Uterus (tissue), 4 donors: ENCODE data around the gene KRT7. TPM values are rescaled to one million over a fixed set of nuclear protein-coding genes. Genes with fewer than 3 reads are reported as not detected.
A peak's percentile ranks its signal among the peaks of the same experiment; 100 is the strongest.

Experiments
- DNase-seq, 2 donors: peaks; one replicate each; pipeline ENCODE4 v3.0.0-alpha.2; 2019 to 2020
- H3K27ac ChIP-seq, 2 donors: fragments of 200-600 bp; sonication (generic); 1 replicate in 1 of 2; 2 replicates in 1 of 2; pipeline ENCODE4 v1.5.1; 2016 to 2018
- H3K27me3 ChIP-seq, 2 donors: fragments of 200-600 bp; sonication (generic); one replicate each; pipeline ENCODE4 v1.5.1; 2018 to 2019; ENCODE audit warnings: control low read depth in 1 of 2
- H3K36me3 ChIP-seq, 2 donors: fragments of 200-600 bp; sonication (generic); one replicate each; pipeline ENCODE4 v1.5.1; 2019; ENCODE audit warnings: control low read depth in 1 of 2
- H3K4me1 ChIP-seq, 2 donors: fragments of 200-600 bp; sonication (generic); one replicate each; pipeline ENCODE4 v1.5.1; 2018 to 2019; ENCODE audit warnings: control low read depth in 1 of 2
- H3K4me3 ChIP-seq, 2 donors: fragments of 200-600 bp; sonication (generic); 1 replicate in 1 of 2; 2 replicates in 1 of 2; pipeline ENCODE4 v1.5.1; 2018 to 2019; ENCODE audit warnings: mild to moderate bottlenecking in 1 of 2
- H3K9me3 ChIP-seq, 2 donors: fragments of 200-600 bp; sonication (generic); one replicate each; pipeline ENCODE4 v1.5.1; 2019; ENCODE audit warnings: control low read depth in 1 of 2
- CTCF ChIP-seq, 4 experiments: fragments of 200-600 bp in 2 of 4; fragments of 450-650 bp in 2 of 4; sonication (generic) in 2 of 4; IDR thresholded peaks; one replicate each; pipeline ENCODE4 v1.5.1; 2016 to 2019; ENCODE audit warnings: antibody characterized with exemption in 4 of 4, mild to moderate bottlenecking in 2 of 4, moderate library complexity in 1 of 4
- POLR2A ChIP-seq, 2 donors: fragments of 450-650 bp; IDR thresholded peaks; one replicate each; pipeline ENCODE4 v1.6.1; 2016; ENCODE audit warnings: antibody characterized with exemption in 2 of 2, mild to moderate bottlenecking in 1 of 2, moderate library complexity in 1 of 2
- intact Hi-C: fragments of 100-400 bp; cut with DNase I; formaldehyde crosslinking; loops from one replicate; pipeline ENCODE4 v1.15.1; 2023; ENCODE audit warnings: low total_unique reads
- total RNA-seq, 4 donors: library from RNA; depleted of rRNA in 3 of 4; stranded (reverse); fragments of >200 nt in 3 of 4; gene quantifications; one replicate each; pipeline versions ENCODE4 v1.1.0 to v1.2.4, GENCODE V29; 2014 to 2023
- donor health status: DM: yes; HTN: yes; CAD: no.

Gene KRT7
- total RNA-seq, 4 donors from 2014 or later: 2.1 to 51.2 (median 5.1) TPM; not detected in 1

DNA sequence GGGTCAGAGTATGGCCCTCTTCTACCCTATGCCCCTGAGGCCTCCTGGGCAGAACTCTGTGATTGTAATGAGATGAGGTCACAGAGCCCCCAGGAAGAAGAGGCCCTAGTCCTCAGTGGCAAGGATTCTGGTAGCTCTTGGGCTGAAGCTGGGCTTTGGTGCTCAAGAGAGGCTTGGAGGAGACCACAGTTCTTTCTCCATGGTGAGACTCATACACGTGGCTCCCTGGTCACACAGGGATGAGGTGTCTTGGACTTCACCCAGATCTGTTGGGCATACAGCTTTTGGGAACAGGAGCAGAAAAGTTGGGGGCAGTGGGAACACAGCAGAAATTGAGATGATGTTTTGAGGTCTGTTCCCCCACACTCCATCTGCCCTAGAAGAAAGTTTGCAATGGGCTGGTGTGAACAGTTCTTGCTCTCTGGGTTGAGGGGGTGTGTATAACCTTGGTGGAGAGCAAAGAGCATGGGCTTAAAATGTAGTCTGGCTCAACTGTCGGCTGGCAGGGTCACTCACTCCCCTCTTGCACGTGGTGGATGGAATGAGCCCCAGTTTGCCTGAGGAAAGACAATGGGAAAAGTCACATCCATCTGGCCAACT is 41.6 kb downstream of the KRT7 start, which contains the start of gene KRT86:
TSS of gene KRT86 (plus strand) at position 125 of the 600 bp plus-strand sequence. CDS start 27,272 bp downstream, outside the sequence.
- no peaks in the 10 kb centered on the region for H3K27me3 ChIP-seq
- no peak for TF ChIP-seq POLR2A (IDR thresholded peaks at IDR 0.05)
- no peak for TF ChIP-seq CTCF (IDR thresholded peaks at IDR 0.05)
- no peaks in the 10 kb centered on the region for H3K4me1 ChIP-seq
- no peak within 1 kb of the TSS for H3K4me3 ChIP-seq
- H3K27ac ChIP-seq: no peak within 1 kb of the TSS
- H3K36me3 ChIP-seq: no peaks in the 10 kb centered on the region
- no peaks in the 10 kb centered on the region for H3K9me3 ChIP-seq
- intact Hi-C loops: no loop called here
- no peak for DNase-seq

DNA sequence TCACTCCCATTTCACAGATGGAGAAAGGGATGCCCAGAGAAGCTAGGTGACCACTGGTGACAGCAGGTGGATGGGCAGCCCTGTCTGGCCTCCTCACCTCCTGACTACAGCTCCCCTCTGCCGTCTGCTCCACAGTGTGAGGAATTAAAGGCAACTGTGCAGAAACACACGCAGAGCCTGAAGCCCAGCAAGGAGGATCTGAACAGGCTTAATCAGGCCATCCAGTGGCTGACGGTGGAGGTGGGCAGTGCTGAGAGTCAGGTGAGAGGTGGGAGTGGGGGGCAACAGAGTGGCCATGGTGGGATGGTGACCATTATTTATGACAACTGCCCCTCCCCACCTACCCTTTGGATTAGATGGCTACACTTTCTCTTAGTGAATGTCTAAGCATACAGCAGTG is 42.6 kb downstream of the KRT7 start:
- Histone ChIP-seq H3K9me3 (no peaks in the 10 kb centered on the region), H3K27ac (no peak overlapping the region), H3K27me3 (no peaks in the 10 kb centered on the region), H3K4me3 (no peak overlapping the region), H3K36me3 (no peaks in the 10 kb centered on the region), H3K4me1 (no peaks in the 10 kb centered on the region)
- intact Hi-C loops: no loop called here
- TF ChIP-seq CTCF (IDR thresholded peaks at IDR 0.05) (no peak), POLR2A (IDR thresholded peaks at IDR 0.05) (no peak)
- no peak for DNase-seq

DNA sequence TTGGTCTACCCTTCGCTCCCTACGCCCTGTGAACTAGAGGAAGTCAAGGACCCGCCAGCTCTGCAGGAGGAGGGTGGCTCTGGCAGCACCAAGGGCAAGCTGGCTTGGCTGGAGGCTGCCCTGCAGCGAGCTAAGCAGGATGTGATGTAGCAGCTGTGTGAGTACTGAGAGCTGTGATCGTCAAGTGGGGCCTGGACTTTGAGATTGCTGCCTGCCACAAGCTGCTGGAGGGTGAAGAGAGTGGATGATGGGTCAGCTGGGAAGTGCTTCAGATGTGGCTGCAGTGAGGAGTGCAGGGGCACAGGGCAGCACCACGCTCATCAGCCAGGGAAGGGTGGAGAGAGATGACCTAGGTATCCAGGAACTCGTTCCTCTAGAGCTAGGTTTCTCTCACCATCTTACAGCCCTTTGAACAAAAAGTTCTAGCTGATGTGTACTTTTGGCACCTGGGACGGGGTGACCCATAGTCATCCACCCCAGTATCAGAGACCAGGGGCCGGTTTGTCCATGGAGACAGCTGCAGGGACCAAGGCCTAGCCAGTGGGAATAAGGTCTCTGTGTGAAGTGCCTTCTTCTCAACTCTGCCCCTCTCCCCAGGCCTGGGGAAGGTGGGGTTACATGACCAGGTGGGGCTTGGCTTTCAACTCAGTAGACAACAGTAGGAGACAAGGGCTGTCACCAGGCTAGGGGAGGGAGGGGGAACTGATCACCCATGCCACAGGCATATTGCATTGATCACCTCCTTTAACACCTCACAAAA is 44.6 kb downstream of the KRT7 start:
- DNase-seq: no peak
- no peak overlapping the region for H3K27ac ChIP-seq
- intact Hi-C loops: no loop called here

GRCh38 chr12:52278575-52279421 is 45.8 kb downstream of the KRT7 start:
- intact Hi-C loops: no loop called here
- peak overlapping the region in 1 of 2 donors; percentile 49 for H3K27ac ChIP-seq
- peak; percentile 54 to 75 for DNase-seq
- TF ChIP-seq CTCF (IDR thresholded peaks at IDR 0.05): peak; percentile 92 to 99 (median 92)
- peak in 1 of 2 donors; percentile 27 for TF ChIP-seq POLR2A (IDR thresholded peaks at IDR 0.05)
- no peaks in the 10 kb centered on the region for H3K9me3 ChIP-seq
- H3K36me3 ChIP-seq: no peaks in the 10 kb centered on the region
- H3K4me3 ChIP-seq: no peak overlapping the region
- H3K4me1 ChIP-seq: no peaks in the 10 kb centered on the region
- H3K27me3 ChIP-seq: no peaks in the 10 kb centered on the region

More for the DNA sequence above, 44.6 kb downstream of the KRT7 start:
- H3K27me3 ChIP-seq: no peaks in the 10 kb centered on the region
- H3K4me1 ChIP-seq: no peaks in the 10 kb centered on the region
- no peaks in the 10 kb centered on the region for H3K9me3 ChIP-seq
- no peaks in the 10 kb centered on the region for H3K36me3 ChIP-seq
- H3K4me3 ChIP-seq: no peak overlapping the region
- TF ChIP-seq POLR2A (IDR thresholded peaks at IDR 0.05) (no peak), CTCF (IDR thresholded peaks at IDR 0.05) (no peak)
